Right renal cortex interstitium (tissue), 3 donors: ENCODE results near the gene ABCA2. TPM values are rescaled to one million over a fixed set of nuclear protein-coding genes. Genes with fewer than 3 reads are reported as not detected.
"Not testable (repeated sequence)": the region's sequence is repeated elsewhere in the genome, so short reads cannot be mapped to it uniquely, and the experiment has no call there.

Experiments
- DNase-seq, 3 donors: peaks; one replicate each; pipeline ENCODE4 v3.0.0-alpha.2; 2013; ENCODE audit warnings: low read depth in 3 of 3, low spot score in 2 of 3
- polyA plus RNA-seq, 3 donors: library from polyadenylated mRNA; unstranded; fragments of 120-200 nt; gene quantifications; one replicate each; pipeline ENCODE4 v1.2.1, GENCODE V29; 2013; ENCODE audit not compliant: insufficient read length in 3 of 3

ABCA2 gene
- polyA plus RNA-seq, 3 donors, result 42.0 to 49.0 (median 46.3) TPM

- no peak for DNase-seq
Measured at GRCh38 chr9:137017791-137018497, 10.1 kb downstream of the ABCA2 start.

DNA sequence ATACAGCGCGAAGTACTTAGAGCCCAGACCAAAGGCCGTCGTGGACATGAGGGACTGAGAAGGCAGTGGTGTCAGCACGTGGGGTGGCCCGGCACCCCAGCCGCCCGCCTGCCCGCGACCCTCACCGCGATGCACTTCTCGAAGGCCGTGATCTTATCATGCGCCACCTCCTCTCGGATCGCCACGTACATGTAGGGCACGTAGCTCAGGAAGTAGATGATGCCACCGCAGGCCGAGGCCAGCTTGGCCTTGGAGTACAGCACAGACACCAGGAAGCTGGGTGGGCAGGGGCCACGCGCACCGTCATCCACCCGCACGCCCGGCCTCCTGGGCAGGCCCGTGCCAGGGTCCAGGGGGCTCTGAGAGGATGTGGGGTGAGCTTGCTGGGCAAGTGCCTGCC lies 11.0 kb downstream of the ABCA2 start:
- DNase-seq, result no peak

DNA sequence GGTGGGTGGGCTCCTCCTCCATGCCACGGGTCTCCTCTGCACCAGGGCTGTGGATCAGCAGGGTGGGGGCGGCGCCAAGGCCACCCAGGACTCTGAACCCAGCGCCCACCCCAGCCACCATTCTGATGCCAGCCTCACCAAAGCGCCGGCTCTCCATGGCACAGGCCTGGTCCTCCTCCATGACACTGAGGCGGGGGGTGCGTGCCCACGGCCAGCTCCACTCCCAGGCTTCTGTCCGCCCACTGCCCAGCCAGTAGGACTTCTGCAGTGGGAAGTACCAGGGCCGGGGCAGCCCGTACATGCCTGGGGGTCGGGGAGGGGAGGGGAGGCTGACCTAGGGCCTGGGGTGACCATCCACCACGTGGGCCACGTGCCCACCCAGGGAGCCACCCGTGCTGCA lies 11.6 kb downstream of the ABCA2 start:
- no peak for DNase-seq

GRCh38 chr9:137015976-137016375 lies 12.1 kb downstream of the ABCA2 start:
- no peak for DNase-seq

GRCh38 chr9:137015540-137015930 lies 12.5 kb downstream of the ABCA2 start:
- no peak for DNase-seq

DNA sequence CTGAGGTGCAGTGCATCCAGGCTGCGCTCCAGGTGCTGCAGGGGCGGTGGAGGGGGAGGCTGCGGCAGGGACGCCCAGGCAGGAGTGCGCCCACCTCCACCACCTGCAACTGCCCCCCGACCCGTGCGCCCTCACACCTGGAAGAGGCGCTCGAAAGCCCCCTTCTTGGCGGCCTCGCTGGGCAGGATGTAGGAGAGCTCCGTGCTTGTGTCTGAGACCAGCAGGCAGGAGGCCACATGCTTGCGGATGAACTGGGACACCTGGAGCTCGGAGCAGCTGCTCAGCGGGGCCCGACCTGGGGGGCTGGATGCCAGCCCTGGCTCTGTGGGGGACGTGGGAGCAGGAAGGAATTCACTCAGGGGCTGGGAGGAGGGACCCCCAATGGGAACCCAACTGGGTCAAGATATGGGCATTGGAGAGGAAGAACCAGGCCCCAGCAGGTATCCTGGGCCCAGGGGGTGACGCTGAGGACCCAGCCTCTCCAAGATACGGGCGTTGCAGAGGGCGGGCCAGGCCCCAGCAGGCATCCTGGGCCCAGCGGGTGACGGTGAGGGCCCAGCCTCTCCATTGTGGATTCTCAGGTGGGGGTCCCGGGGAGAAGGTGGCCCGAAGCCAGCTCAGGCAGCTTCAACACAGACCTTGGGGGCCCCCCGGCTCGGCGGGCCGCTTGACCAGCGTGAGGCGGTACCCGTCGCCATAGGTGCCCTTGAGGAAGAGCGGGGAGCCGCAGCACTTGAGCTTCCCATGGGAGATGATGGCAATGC lies 13.1 kb downstream of the ABCA2 start:
- DNase-seq, result no peak

- DNase-seq, result no peak
Measured at GRCh38 chr9:137014166-137014565, 13.9 kb downstream of the ABCA2 start.

DNA sequence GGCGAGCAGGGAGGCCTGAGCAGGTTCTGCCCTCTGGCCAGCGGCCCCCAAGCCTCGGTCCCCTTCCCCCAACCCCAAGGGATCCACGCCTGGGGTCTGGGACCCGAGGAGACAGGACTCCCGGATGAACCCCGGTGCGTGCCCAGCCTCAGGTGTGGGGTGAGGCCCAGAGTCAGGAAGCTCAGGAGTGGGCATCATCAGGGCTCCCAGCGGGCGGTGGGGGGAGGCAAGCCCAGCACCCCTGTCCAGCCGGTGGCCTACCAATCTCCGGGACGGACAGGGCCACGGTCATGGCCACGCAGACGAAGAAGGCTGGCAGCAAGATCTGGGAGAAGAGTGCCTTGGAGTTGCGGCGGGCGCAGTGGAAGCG lies 14.5 kb downstream of the ABCA2 start:
- no peak for DNase-seq

GRCh38 chr9:137012694-137013570 lies 15.1 kb downstream of the ABCA2 start:
- no peak for DNase-seq

DNA sequence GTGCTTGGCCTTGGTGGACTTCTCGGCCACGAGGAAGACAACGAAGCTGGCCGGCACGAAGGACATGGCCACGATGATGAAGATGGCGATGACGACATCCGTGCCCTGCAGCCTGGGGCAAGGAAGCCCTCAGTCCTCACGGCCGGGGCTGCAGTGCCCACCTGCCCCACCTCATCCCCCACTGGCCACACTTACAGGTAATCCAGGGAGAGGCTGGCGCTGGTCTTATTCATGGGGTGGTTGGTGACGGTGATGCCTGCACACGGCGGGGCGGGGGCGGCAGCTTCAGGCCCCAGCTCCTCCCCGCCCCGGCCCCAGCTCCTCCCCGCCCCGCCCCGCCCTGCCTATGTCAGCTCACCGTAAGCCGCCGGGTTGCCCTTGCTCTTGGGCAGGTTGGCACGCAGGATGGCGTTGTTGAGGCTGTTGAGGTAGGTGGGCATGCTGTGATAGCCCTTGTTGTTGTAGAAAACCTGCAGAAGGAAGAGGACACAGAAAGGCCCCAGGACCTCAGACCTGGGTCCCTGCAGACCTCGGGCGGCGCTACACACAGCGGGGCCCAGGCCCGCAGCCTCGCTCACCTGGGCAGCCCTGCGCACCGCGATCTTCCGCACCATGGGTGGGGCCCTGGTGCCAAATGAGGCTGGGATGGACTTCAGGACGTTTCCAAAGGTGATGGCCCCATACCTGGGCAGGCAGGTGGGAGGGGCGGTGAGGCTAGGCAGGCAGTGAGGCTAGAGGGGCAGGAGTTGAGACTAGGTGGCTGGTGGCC lies 15.9 kb downstream of the ABCA2 start:
- no peak for DNase-seq

DNA sequence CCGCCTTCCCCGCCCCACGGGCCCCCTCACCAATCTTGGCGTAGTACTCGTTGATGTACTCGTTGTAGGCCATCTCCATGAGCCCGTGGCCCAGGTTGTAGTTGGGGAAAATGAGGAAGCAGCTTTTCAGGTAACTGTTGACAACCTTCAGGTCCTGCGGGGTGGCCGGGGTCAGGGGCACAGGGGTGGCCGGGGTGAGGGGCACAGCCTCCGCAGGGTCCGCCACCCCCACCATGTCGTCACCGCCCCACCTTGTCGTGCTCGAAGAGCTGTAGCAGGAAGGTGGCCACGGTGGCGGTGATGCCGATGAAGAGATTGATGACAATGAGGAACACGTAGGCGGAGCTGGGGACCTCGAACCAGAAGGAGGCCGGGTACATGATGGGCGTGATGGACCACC lies 16.9 kb downstream of the ABCA2 start:
- DNase-seq, result no peak

DNA sequence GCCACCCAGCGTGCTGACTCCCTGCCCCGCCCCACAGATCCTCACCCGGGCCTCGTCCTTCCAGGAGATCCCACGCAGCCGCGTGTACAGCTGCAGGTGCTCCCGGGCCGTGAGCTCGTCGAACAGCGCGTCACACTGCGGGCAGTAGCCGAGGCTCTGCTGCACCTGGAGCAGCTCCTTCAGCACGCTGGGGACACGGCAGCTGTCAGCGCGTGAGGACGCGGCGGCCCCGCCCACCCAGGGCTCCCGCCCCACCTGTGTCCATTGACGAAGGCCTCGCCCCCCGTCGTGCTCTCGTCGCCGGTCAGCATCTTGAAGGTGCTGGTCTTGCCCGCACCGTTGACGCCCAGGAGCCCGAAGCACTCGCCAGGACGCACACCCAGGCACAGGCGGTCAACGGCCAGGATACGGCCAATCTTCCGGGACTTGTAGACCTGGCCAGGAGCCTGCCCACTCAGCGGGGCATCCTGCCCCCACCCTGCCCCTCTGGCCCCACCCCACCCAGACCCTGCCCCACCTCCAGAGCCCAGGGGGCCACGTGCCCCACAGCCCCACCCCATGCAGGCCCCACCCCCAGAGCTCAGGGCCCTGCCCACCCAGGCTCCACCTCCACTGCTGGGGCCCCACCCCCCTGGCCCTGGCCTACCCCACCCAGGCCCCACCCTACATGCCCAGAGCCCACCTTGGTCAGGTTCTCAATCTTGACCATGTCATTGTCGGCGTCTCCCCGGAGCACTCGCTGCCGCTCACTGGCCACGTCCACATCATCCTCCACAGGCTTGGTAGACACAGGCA lies 17.9 kb downstream of the ABCA2 start:
- no peak for DNase-seq

- DNase-seq, result no peak
Measured at GRCh38 chr9:137009217-137009616, 18.8 kb downstream of the ABCA2 start.

GRCh38 chr9:137008312-137008711 lies 19.7 kb downstream of the ABCA2 start:
- DNase-seq, result no peak

DNA sequence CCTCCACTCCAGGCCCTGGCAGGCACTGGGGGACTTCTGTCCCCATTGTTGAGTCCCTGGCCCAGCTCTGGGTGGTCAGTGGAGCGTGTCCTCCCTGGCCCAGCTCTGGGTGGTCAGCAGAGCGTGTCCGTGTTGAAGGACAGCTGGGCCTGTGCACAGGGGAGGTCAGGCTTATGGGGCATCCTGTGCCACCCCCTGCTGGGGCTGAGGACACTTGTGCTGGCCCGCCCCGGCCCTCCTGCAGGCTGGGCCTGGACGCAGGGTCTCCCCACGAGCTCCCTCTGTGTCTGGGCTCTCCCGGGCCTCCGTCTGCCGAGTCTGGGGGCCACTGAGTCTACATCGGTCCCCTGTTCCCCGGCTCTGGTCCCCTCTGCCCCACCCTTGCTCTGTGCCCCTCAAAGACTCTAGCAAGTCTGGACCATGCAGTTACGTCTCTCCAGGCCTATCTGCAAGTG lies 20.2 kb downstream of the ABCA2 start:
- DNase-seq, result no peak

GRCh38 chr9:137007108-137007815 lies 20.8 kb downstream of the ABCA2 start:
- DNase-seq, result no peak

GRCh38 chr9:137006116-137007003 lies 21.7 kb downstream of the ABCA2 start:
- no peak for DNase-seq

- DNase-seq, result not testable (repeated sequence)
Measured at GRCh38 chr9:137004285-137004684, 23.8 kb downstream of the ABCA2 start.
